GM19240 (cell line): ENCODE measurements around the gene SLC35E2B.
"Not testable (repeated sequence)": the region's sequence is repeated elsewhere in the genome, so short reads cannot be mapped to it uniquely, and the experiment has no call there.

Experiments
- DNase-seq: peaks from one replicate; pipeline ENCODE4 v3.0.0; 2011; ENCODE audit warnings: low spot score; ENCODE audit not compliant: insufficient read length

SLC35E2B gene

GRCh38 chr1:1675218-1675617, 17.4 kb downstream of the SLC35E2B start:
- not testable (repeated sequence) for DNase-seq

- DNase-seq: not testable (repeated sequence)
Measured at GRCh38 chr1:1674806-1675205, 17.8 kb downstream of the SLC35E2B start.

- no peak for DNase-seq
Measured at GRCh38 chr1:1672181-1672965, 20.2 kb downstream of the SLC35E2B start.

- no peak for DNase-seq
Measured at GRCh38 chr1:1671365-1672119, 21.1 kb downstream of the SLC35E2B start.

GRCh38 chr1:1670866-1671265, 21.7 kb downstream of the SLC35E2B start:
- DNase-seq: no peak

- no peak for DNase-seq
Measured at GRCh38 chr1:1669468-1670440, 22.8 kb downstream of the SLC35E2B start.

GRCh38 chr1:1666526-1666925, 26.1 kb downstream of the SLC35E2B start:
- no peak for DNase-seq

GRCh38 chr1:1665815-1666251, 26.8 kb downstream of the SLC35E2B start:
- no peak for DNase-seq

- no peak for DNase-seq
Measured at GRCh38 chr1:1664941-1665814, 27.4 kb downstream of the SLC35E2B start.

- not testable (repeated sequence) for DNase-seq
Measured at GRCh38 chr1:1664318-1664717, 28.3 kb downstream of the SLC35E2B start.

GRCh38 chr1:1662830-1663560, 29.6 kb downstream of the SLC35E2B start:
- DNase-seq: not testable (repeated sequence)

GRCh38 chr1:1662392-1662791, 30.2 kb downstream of the SLC35E2B start:
- DNase-seq: not testable (repeated sequence)

- peak; percentile 89 for DNase-seq
Measured at GRCh38 chr1:1658583-1659549, 33.7 kb downstream of the SLC35E2B start, which contains the start of gene CDK11B. CDK11B (minus strand) TSS chr1:1659004; CDS start chr1:1657485, 1,519 bp downstream.

- not testable (repeated sequence) for DNase-seq
Measured at GRCh38 chr1:1648265-1648664, 44.3 kb downstream of the SLC35E2B start.

- DNase-seq: not testable (repeated sequence)
Measured at GRCh38 chr1:1647567-1648241, 44.9 kb downstream of the SLC35E2B start.

GRCh38 chr1:1646326-1646725, 46.3 kb downstream of the SLC35E2B start:
- not testable (repeated sequence) for DNase-seq

- DNase-seq: not testable (repeated sequence)
Measured at GRCh38 chr1:1640711-1641461, 51.7 kb downstream of the SLC35E2B start.
